ENCODE data around the gene SEZ6L2.

GRCh38 chr16:29876217-29876593, 23.1 kb downstream of the SEZ6L2 start:
- no peak for TF ChIP-seq CTCF (IDR thresholded peaks at IDR 0.05)
- TF ChIP-seq POLR2A (IDR thresholded peaks at IDR 0.05) = no peak

Data from tibial nerve (tissue), 3 donors.